CD4-positive, alpha-beta T cell treated with Interleukin-6 at 100 ng/mL for 8 hours (primary cell): ENCODE results near the gene MMD2.

Source experiments
- DNase-seq: peaks from one replicate; pipeline ENCODE4 v3.0.0-alpha.2; 2020; ENCODE audit warnings: mixed read lengths, low spot score

The MMD2 gene

DNA sequence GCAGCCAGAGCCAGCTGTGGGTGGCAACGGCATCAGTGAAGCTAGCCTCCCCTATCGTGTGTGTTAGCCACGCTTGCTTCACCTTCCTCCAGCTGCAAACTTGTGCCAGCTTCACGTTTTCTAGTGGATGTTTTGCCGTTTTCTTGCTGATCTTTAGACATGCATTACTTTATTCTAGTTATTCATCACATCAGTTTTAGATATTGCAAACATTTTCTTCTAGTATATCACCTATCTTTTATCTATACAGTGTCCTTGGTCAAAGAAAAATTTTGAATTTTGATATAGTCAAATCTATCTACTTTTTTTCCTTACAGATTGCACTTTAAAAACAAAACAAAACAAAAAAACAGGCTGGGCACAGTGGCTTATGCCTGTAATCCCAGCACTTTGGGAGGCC lies 90.5 kb downstream of the MMD2 start:
- no peak for DNase-seq

GRCh38 chr7:4866528-4867496 lies 92.2 kb downstream of the MMD2 start:
- no peak for DNase-seq

DNA sequence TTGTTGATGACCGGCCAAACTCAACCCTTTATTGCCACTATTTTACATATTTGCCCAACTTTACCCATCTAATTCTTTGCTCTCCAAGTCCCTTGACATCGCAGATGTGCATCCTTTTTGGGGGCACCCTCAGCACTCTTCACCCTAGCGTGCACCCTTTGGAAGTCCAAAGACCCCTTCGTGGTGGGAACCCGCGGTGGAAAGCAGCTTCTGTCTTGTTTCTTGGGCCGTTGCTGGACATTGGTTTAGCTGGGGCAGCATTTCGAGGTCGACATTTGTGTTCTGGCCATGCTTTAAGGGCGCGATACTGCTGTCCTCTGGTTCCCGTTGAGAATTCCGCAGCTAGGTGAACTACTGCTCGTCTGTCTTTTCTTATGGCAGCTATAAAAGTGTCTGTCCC lies 96.8 kb downstream of the MMD2 start:
- no peak for DNase-seq

- DNase-seq = no peak
Observed at GRCh38 chr7:4861673-4862072, 97.3 kb downstream of the MMD2 start, which contains the start of gene PAPOLB. Gene PAPOLB, minus strand, starts transcription at chr7:4862030. Its CDS starts 220 bp downstream, at chr7:4861810.

DNA sequence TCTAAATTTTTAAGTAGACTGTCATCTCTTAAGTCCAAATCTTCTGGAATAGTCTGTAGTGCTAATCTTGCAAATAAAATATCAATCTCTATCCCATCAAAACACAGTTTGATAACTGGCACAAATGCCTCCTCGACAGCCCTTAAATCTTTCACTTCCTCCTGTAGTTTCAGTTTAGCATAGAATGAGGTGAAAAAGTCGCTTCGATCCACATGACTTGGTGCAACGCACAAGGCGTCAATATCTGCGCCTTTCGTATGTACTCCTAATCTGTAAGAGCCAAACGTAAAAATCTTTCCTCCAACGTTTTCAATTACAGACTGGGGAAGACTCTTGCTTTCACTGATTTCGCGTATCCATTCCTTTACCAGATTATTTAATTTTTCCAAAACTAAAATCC lies 97.8 kb downstream of the MMD2 start:
- no peak for DNase-seq

DNA sequence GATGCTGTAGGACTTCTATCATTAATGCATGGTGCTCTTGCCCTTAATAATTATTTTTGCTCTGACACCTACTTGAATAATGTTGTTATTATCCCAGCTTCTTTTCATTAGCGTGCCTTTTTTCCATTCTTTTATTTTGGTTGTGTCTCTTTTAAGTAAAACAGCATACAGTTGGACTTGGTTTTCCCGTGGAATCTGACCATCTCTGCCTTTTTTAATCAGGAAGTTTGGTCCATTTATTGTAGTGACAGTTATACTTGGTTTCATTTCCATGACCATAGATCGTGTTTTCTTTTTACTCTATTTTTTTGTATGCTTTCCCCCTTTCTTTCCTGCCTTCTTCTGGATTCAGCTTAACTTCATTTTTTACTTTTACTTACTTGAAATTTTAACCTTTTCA lies 101.8 kb downstream of the MMD2 start:
- no peak for DNase-seq

GRCh38 chr7:4856336-4857057 lies 102.5 kb downstream of the MMD2 start:
- no peak for DNase-seq
